SK-N-SH treated with all-trans-retinoic acid at 6 μM for 48 hours (cell line): ENCODE data around the gene TMPO.

Source experiments
- ARNTL ChIP-seq: fragments of 450-650 bp; formaldehyde crosslinking; IDR thresholded peaks from 2 replicates; pipeline ENCODE4 v1.5.0; 2020; ENCODE audit warnings: low read depth, mild to moderate bottlenecking, moderate library complexity, borderline replicate concordance
- BACH2 ChIP-seq: fragments of 250-450 bp; sonication (Bioruptor Pico); IDR thresholded peaks from 2 replicates; pipeline ENCODE4 v1.9.0; 2021; ENCODE audit warnings: mild to moderate bottlenecking, borderline replicate concordance
- CREB5 ChIP-seq: fragments of 250-450 bp; sonication (Bioruptor Pico); IDR thresholded peaks from 2 replicates; pipeline ENCODE4 v1.5.1; 2020; ENCODE audit warnings: low read depth, mild to moderate bottlenecking, moderate library complexity
- GLIS3 ChIP-seq: fragments of 250-450 bp; sonication (Bioruptor Pico); IDR thresholded peaks from 2 replicates; pipeline ENCODE4 v1.5.0; 2020; ENCODE audit warnings: mild to moderate bottlenecking, moderate library complexity
- OSR1 ChIP-seq: fragments of 250-450 bp; sonication (Bioruptor Pico); IDR thresholded peaks from 2 replicates; pipeline ENCODE4 v1.8.0; 2022; ENCODE audit warnings: moderate library complexity, mild to moderate bottlenecking, inconsistent platforms
- PATZ1 ChIP-seq: fragments of 250-450 bp; sonication (Bioruptor Pico); IDR thresholded peaks from 2 replicates; pipeline ENCODE4 v1.8.0; 2020; ENCODE audit warnings: mild to moderate bottlenecking, moderate library complexity, borderline replicate concordance
- POU6F1 ChIP-seq: fragments of 250-450 bp; sonication (Bioruptor Pico); IDR thresholded peaks from 2 replicates; pipeline ENCODE4 v1.8.0; 2021; ENCODE audit warnings: low read depth, mild to moderate bottlenecking, moderate library complexity, borderline replicate concordance
- PPARA ChIP-seq: fragments of 250-450 bp; sonication (Bioruptor Pico); IDR thresholded peaks from 2 replicates; pipeline ENCODE4 v1.5.0; 2020; ENCODE audit warnings: mild to moderate bottlenecking, borderline replicate concordance
- RARB ChIP-seq: fragments of 250-450 bp; sonication (Bioruptor Pico); IDR thresholded peaks from 2 replicates; pipeline ENCODE4 v1.8.0; 2021; ENCODE audit warnings: mild to moderate bottlenecking, moderate library complexity
- ZC3H10 ChIP-seq: fragments of 250-450 bp; sonication (Bioruptor Pico); IDR thresholded peaks from 2 replicates; pipeline ENCODE4 v1.5.1; 2021; ENCODE audit warnings: mild to moderate bottlenecking, moderate library complexity
- ZFP3 ChIP-seq: fragments of 250-450 bp; sonication (Bioruptor Pico); IDR thresholded peaks from 2 replicates; pipeline ENCODE4 v1.5.0; 2020; ENCODE audit warnings: mild to moderate bottlenecking, moderate library complexity
- ZFP30 ChIP-seq: fragments of 450-650 bp; formaldehyde crosslinking; IDR thresholded peaks from 2 replicates; pipeline ENCODE4 v1.5.0; 2022; ENCODE audit warnings: mild to moderate bottlenecking, moderate library complexity
- ZNF565 ChIP-seq: fragments of 450-650 bp; formaldehyde crosslinking; conservative IDR thresholded peaks from 2 replicates; pipeline ENCODE4 v1.5.0; 2020; ENCODE audit warnings: low read depth, mild to moderate bottlenecking, moderate library complexity
- TF ChIP-seq, protein P1 (sequence below): fragments of 250-450 bp; sonication (Bioruptor Pico); IDR thresholded peaks from 2 replicates; pipeline ENCODE4 v1.5.1; 2021; ENCODE audit warnings: mild to moderate bottlenecking, moderate library complexity

DNA sequence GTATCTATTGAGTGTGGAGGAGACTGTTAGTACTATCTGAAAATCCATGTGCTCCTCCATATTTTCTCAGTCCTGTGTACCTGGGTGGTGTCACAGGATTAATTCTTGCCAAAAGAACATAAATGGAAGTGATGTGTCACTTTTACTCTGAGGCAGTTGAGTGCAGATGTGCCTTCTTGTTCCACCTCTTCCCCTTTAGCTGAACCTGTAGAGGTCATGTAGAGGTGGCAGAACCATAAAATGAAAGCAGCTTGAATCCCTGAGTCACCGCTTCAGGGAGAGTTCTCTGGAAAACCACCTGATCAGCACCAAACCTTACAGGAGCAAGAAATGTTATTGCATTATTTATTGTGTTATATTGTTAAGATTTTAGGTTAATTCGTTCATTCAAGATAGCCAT lies 63.4 kb downstream of the TMPO start:
- TF ChIP-seq OSR1 (CRISPR knock-in tag) (no peak), POU6F1 (CRISPR knock-in tag) (no peak), CREB5 (CRISPR knock-in tag) (no peak), ARNTL (no peak), PATZ1 (CRISPR knock-in tag) (no peak), PPARA (CRISPR knock-in tag) (no peak), GLIS3 (CRISPR knock-in tag) (no peak), BACH2 (no peak), RARB (no peak), ZFP30 (CRISPR knock-in tag) (no peak), ZC3H10 (CRISPR knock-in tag) (no peak), ZFP3 (CRISPR knock-in tag) (no peak), ZNF565 (CRISPR knock-in tag) (no peak)
- TF ChIP-seq, protein P1, sequence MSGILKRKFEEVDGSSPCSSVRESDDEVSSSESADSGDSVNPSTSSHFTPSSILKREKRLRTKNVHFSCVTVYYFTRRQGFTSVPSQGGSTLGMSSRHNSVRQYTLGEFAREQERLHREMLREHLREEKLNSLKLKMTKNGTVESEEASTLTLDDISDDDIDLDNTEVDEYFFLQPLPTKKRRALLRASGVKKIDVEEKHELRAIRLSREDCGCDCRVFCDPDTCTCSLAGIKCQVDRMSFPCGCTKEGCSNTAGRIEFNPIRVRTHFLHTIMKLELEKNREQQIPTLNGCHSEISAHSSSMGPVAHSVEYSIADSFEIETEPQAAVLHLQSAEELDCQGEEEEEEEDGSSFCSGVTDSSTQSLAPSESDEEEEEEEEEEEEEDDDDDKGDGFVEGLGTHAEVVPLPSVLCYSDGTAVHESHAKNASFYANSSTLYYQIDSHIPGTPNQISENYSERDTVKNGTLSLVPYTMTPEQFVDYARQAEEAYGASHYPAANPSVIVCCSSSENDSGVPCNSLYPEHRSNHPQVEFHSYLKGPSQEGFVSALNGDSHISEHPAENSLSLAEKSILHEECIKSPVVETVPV (CRISPR knock-in tag), result no peak
